IPS-20b (cell line): ENCODE results near the gene HPN.
A peak's percentile ranks its signal among the peaks of the same experiment; 100 is the strongest.

Source experiments
- H3K27ac ChIP-seq: one replicate; pipeline ENCODE4 v1.5.1; 2013; ENCODE audit warnings: low read length
- H3K27me3 ChIP-seq: 2 replicates; pipeline ENCODE4 v1.6.1; 2013; ENCODE audit warnings: mild to moderate bottlenecking, low read length, inconsistent platforms; ENCODE audit not compliant: insufficient read depth
- H3K36me3 ChIP-seq: 2 replicates; pipeline ENCODE4 v1.6.1; 2013; ENCODE audit warnings: low read depth, mild to moderate bottlenecking, inconsistent platforms, low read length, moderate library complexity; ENCODE audit not compliant: insufficient read depth
- H3K4me1 ChIP-seq: 2 replicates; pipeline ENCODE4 v1.6.1; 2013; ENCODE audit warnings: mild to moderate bottlenecking, control low read depth, inconsistent platforms, low read length, moderate library complexity; ENCODE audit not compliant: insufficient read depth
- H3K4me3 ChIP-seq: 2 replicates; pipeline ENCODE4 v1.5.1; 2013; ENCODE audit warnings: mild to moderate bottlenecking, low read length, inconsistent platforms
- H3K9ac ChIP-seq: 2 replicates; pipeline ENCODE4 v1.6.1; 2013; ENCODE audit warnings: low read depth, mild to moderate bottlenecking, inconsistent platforms, low read length, moderate library complexity
- H3K9me3 ChIP-seq: 2 replicates; pipeline ENCODE4 v1.6.1; 2013; ENCODE audit warnings: mild to moderate bottlenecking, low read depth, low read length, inconsistent platforms; ENCODE audit not compliant: insufficient read depth

The HPN gene

GRCh38 chr19:35105411-35106290, 64.1 kb downstream of the HPN start:
- H3K9ac ChIP-seq, result no peak overlapping the region
- no peaks in the 10 kb centered on the region for H3K4me1 ChIP-seq
- H3K27ac ChIP-seq, result no peak overlapping the region
- H3K9me3 ChIP-seq, result no peaks in the 10 kb centered on the region
- H3K27me3 ChIP-seq, result no peaks in the 10 kb centered on the region
- no peak overlapping the region for H3K4me3 ChIP-seq
- no peaks in the 10 kb centered on the region for H3K36me3 ChIP-seq

DNA sequence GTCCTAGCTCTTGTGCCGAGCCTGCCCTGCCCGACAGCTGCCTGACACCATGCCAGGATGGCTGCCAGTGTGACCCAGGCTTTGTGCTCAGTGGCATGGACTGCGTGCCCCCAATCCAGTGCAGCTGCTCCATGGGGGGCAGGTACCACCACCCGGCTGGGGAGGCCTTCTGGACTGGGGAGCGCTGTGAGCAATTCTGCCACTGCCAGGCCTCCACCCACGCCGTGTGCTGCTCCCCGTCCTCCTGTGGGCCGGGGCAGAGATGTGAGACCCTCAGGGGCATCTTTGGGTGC, 64.7 kb downstream of the HPN start:
- Histone ChIP-seq H3K4me3 (no peak overlapping the region), H3K36me3 (no peaks in the 10 kb centered on the region), H3K4me1 (no peaks in the 10 kb centered on the region), H3K27me3 (no peaks in the 10 kb centered on the region), H3K9ac (no peak overlapping the region), H3K9me3 (no peaks in the 10 kb centered on the region), H3K27ac (no peak overlapping the region)

DNA sequence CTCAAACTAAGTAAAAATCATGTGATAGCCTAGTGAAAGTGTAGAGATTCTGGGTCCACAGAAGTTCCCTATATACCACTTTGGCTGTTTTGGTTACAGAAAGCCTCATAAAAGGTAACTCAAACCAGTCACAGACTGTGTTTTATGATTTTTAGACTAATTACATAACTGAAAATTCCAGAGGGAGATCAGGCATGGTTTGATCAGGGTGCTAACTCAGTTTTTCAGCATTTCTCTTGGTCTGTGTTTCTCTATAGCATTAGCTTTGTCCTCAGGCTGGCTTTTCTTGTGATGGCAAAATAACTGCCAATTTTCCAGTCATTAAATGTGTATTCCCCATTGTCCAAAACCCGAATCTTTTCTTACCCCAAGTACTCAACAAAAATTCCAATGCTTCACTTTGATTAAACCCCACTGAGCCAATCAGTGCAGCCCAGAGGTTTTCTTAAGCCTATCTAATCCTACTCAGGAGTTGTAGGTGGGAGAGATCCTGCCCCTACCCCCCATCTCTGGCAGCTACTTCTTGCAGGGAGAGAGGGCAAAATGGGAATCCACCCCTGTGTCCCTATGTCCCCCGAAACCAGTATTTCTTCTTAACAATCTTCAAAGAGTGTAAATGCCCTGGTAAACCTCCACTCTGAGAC, 65.5 kb downstream of the HPN start:
- Histone ChIP-seq H3K9me3 (no peaks in the 10 kb centered on the region), H3K9ac (no peak overlapping the region), H3K27ac (no peak overlapping the region), H3K4me1 (no peaks in the 10 kb centered on the region), H3K36me3 (no peaks in the 10 kb centered on the region), H3K4me3 (no peak overlapping the region), H3K27me3 (no peaks in the 10 kb centered on the region)

DNA sequence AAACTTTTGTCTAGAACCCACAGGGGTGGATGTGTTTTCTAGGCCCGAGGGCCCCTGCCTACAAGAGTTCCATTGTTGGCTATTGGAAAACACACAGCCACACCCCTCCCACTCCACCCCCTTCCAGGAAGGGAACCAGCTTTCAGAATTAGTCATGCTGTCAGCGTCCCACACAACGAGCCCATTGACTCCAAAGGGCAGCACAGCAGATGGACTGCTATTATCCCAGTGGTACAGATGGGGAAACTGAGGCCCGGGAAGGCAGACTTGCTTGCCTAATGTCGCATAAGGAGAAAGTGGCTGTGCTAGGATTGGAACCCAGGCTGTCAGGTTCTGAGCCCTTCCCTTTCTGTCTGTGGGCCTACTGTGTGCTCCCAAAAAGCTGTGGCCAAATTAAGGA, 66.0 kb downstream of the HPN start:
- no peaks in the 10 kb centered on the region for H3K36me3 ChIP-seq
- H3K4me3 ChIP-seq, result no peak overlapping the region
- no peak overlapping the region for H3K9ac ChIP-seq
- no peaks in the 10 kb centered on the region for H3K9me3 ChIP-seq
- H3K27me3 ChIP-seq, result no peaks in the 10 kb centered on the region
- H3K4me1 ChIP-seq, result no peaks in the 10 kb centered on the region
- no peak overlapping the region for H3K27ac ChIP-seq

DNA sequence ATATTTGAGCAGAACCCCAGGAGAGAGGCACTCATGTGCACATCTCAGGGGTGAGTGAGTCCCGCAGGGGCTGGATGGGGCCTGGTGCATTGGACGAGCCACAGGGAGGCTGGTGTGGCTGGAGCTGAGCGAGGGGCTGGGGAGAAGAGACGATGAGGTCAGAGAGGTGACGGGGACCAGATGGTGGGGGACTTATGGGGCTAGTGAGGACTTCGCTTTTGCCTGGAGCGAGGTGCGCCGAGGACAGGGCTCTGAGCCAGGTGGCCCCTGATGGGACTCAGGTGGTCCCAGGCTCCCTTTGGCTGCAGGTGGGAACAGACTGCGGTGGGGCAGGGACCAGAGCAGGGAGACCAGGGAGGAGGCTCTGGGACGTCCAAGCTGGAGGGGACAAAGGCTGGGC, 67.2 kb downstream of the HPN start:
- Histone ChIP-seq H3K4me3 (no peak overlapping the region), H3K4me1 (no peaks in the 10 kb centered on the region), H3K27ac (no peak overlapping the region), H3K9ac (no peak overlapping the region), H3K36me3 (no peaks in the 10 kb centered on the region), H3K9me3 (no peaks in the 10 kb centered on the region), H3K27me3 (no peaks in the 10 kb centered on the region)

GRCh38 chr19:35109395-35110112, 68.0 kb downstream of the HPN start:
- no peaks in the 10 kb centered on the region for H3K27me3 ChIP-seq
- no peak overlapping the region for H3K27ac ChIP-seq
- H3K9me3 ChIP-seq, result no peaks in the 10 kb centered on the region
- H3K36me3 ChIP-seq, result no peaks in the 10 kb centered on the region
- no peak overlapping the region for H3K9ac ChIP-seq
- no peak overlapping the region for H3K4me3 ChIP-seq
- H3K4me1 ChIP-seq, result no peaks in the 10 kb centered on the region; the same call in 1 of the 2 replicates

DNA sequence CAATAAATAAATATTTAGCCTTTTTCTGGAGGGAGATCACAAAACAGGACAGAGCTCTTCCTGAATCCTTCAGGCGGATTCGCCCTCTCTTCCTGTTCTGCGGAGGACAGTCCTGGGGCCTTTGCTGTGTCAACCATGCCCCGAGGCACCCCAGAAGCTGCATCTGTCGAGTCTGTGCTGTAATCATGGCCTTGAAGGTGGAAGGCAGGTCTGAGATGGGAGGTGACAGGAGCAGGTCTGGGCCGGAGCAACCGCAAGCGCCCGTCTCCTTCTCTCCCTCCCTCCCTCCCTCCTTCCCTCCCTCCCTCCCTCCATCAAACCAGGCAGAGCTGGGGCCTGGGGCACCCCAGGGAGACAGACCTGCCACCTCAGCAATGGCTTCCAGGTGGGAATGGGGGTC, 69.5 kb downstream of the HPN start:
- H3K4me3 ChIP-seq, result no peak overlapping the region
- peaks cover 5% of the 10 kb centered on the region; the same call in 1 of the 2 replicates for H3K4me1 ChIP-seq
- H3K27ac ChIP-seq, result no peak overlapping the region
- H3K9ac ChIP-seq, result no peak overlapping the region
- no peaks in the 10 kb centered on the region for H3K36me3 ChIP-seq
- H3K9me3 ChIP-seq, result no peaks in the 10 kb centered on the region
- H3K27me3 ChIP-seq, result no peaks in the 10 kb centered on the region

GRCh38 chr19:35112995-35113688, 71.6 kb downstream of the HPN start:
- Histone ChIP-seq H3K27ac (no peak overlapping the region), H3K4me3 (no peak overlapping the region), H3K9me3 (no peaks in the 10 kb centered on the region), H3K36me3 (no peaks in the 10 kb centered on the region), H3K27me3 (no peaks in the 10 kb centered on the region; the same call in 1 of the 2 replicates), H3K4me1 (peaks cover 5% of the 10 kb centered on the region; the same call in 1 of the 2 replicates), H3K9ac (no peak overlapping the region)

GRCh38 chr19:35114353-35115176, 73.0 kb downstream of the HPN start:
- peak overlapping the region; percentile 67 for H3K4me3 ChIP-seq
- no peak overlapping the region for H3K9ac ChIP-seq
- no peak overlapping the region for H3K27ac ChIP-seq

GRCh38 chr19:35115177-35115951, 73.8 kb downstream of the HPN start, which contains the start of gene FXYD3:
Gene FXYD3, plus strand, starts transcription at chr19:35115823. Its CDS starts 3,554 bp downstream, at chr19:35119377.
- Histone ChIP-seq H3K36me3 (no peaks in the 10 kb centered on the region), H3K27me3 (no peaks in the 10 kb centered on the region; the same call in 1 of the 2 replicates), H3K9ac (no peak within 1 kb of the TSS), H3K4me3 (peak within 1 kb of the TSS; percentile 67), H3K9me3 (no peaks in the 10 kb centered on the region), H3K27ac (no peak within 1 kb of the TSS), H3K4me1 (peaks cover 5% of the 10 kb centered on the region; the same call in 1 of the 2 replicates)

More at GRCh38 chr19:35114353-35115176, 73.0 kb downstream of the HPN start:
- no peaks in the 10 kb centered on the region for H3K9me3 ChIP-seq
- H3K4me1 ChIP-seq, result peaks cover 5% of the 10 kb centered on the region; the same call in 1 of the 2 replicates
- H3K36me3 ChIP-seq, result no peaks in the 10 kb centered on the region
- no peaks in the 10 kb centered on the region; the same call in 1 of the 2 replicates for H3K27me3 ChIP-seq
